Dedifferentiated amniotic fluid mesenchymal stem cell (primary cell): Measurements from ENCODE around the gene CCDC97.
A peak's percentile ranks its signal among the peaks of the same experiment; 100 is the strongest.
"Not testable (repeated sequence)": the region's sequence is repeated elsewhere in the genome, so short reads cannot be mapped to it uniquely, and the experiment has no call there.

Experiments
- DNase-seq: peaks from one replicate; pipeline ENCODE4 v3.0.0-alpha.2; 2016; ENCODE audit errors: extremely low spot score

The CCDC97 gene

GRCh38 chr19:41310033-41310831 lies at the start of gene CCDC97:
Gene CCDC97, plus strand, starts transcription at chr19:41310172. Its CDS starts 139 bp downstream, at chr19:41310311.
- DNase-seq = peak; percentile 82

- no peak for DNase-seq
Measured at GRCh38 chr19:41261474-41262190, 48.3 kb upstream of the CCDC97 start.

- peak; percentile 63 for DNase-seq
Measured at GRCh38 chr19:41263042-41263849, 46.7 kb upstream of the CCDC97 start.

GRCh38 chr19:41263850-41264580 lies 46.0 kb upstream of the CCDC97 start, which contains the start of gene HNRNPUL1:
Gene HNRNPUL1, plus strand, starts transcription at chr19:41264372. Its CDS starts 132 bp downstream, at chr19:41264504.
- DNase-seq = peak; percentile 100

GRCh38 chr19:41264581-41265394 lies 45.2 kb upstream of the CCDC97 start:
- peak; percentile 14 for DNase-seq

- DNase-seq = no peak
Measured at GRCh38 chr19:41265395-41266153, 44.4 kb upstream of the CCDC97 start.

GRCh38 chr19:41269055-41269454 lies 40.9 kb upstream of the CCDC97 start:
- DNase-seq = peak; percentile 4

- peak; percentile 3 for DNase-seq
Measured at GRCh38 chr19:41269571-41269970, 40.4 kb upstream of the CCDC97 start.

GRCh38 chr19:41273076-41273475 lies 36.9 kb upstream of the CCDC97 start:
- no peak for DNase-seq

- no peak for DNase-seq
Measured at GRCh38 chr19:41274802-41275201, 35.2 kb upstream of the CCDC97 start.

- DNase-seq = no peak
Measured at GRCh38 chr19:41276231-41276630, 33.7 kb upstream of the CCDC97 start.

GRCh38 chr19:41278478-41278877 lies 31.5 kb upstream of the CCDC97 start:
- no peak for DNase-seq

- DNase-seq = no peak
Measured at GRCh38 chr19:41288673-41289530, 21.1 kb upstream of the CCDC97 start.

- DNase-seq = not testable (repeated sequence)
Measured at GRCh38 chr19:41289814-41290213, 20.2 kb upstream of the CCDC97 start.

GRCh38 chr19:41294393-41294792 lies 15.6 kb upstream of the CCDC97 start:
- DNase-seq = no peak

- DNase-seq = no peak
Measured at GRCh38 chr19:41295499-41295898, 14.5 kb upstream of the CCDC97 start.

- DNase-seq = no peak
Measured at GRCh38 chr19:41296433-41296871, 13.5 kb upstream of the CCDC97 start.

- no peak for DNase-seq
Measured at GRCh38 chr19:41297628-41298347, 12.2 kb upstream of the CCDC97 start.
